Ovary (tissue), 9 donors: ENCODE data around the gene PLD6. TPM values are rescaled to one million over a fixed set of nuclear protein-coding genes. Genes with fewer than 3 reads are reported as not detected.

Experiments
- DNase-seq, 5 donors: peaks; one replicate each; pipeline ENCODE4 v3.0.0-alpha.2; 2019 to 2020
- H3K27ac ChIP-seq, 2 donors: fragments of 200-600 bp; one replicate each; pipeline versions ENCODE4 v1.5.1 to v1.8.0; 2019 to 2022
- H3K27me3 ChIP-seq: fragments of 200-600 bp; one replicate; pipeline ENCODE4 v1.8.0; 2022
- H3K36me3 ChIP-seq: fragments of 200-600 bp; sonication (generic); one replicate; pipeline ENCODE4 v1.5.1; 2019
- H3K4me1 ChIP-seq: one replicate; pipeline ENCODE4 v1.8.1; 2013; ENCODE audit warnings: mild to moderate bottlenecking, moderate library complexity; ENCODE audit not compliant: insufficient read depth
- H3K4me3 ChIP-seq: fragments of 200-600 bp; sonication (generic); one replicate; pipeline ENCODE4 v1.5.1; 2017
- H3K9me3 ChIP-seq, 2 donors: fragments of 200-600 bp in 1 of 2; sonication (generic) in 1 of 2; one replicate each; pipeline versions ENCODE4 v1.5.1 to v1.8.1; 2013 to 2019; ENCODE audit warnings: mild to moderate bottlenecking in 1 of 2, moderate library complexity in 1 of 2
- EP300 ChIP-seq: sonication (generic); formaldehyde crosslinking; IDR thresholded peaks from one replicate; pipeline ENCODE4 v1.6.1; 2017; ENCODE audit warnings: antibody characterized with exemption
- POLR2A ChIP-seq: fragments of 450-650 bp; IDR thresholded peaks from one replicate; pipeline ENCODE4 v1.6.1; 2017; ENCODE audit warnings: antibody characterized with exemption, mild to moderate bottlenecking, moderate library complexity
- WGBS, 3 donors: extraction: QIAGEN DNeasy Blood & Tissue Kit in 1 of 3; methylation state at CpG; one replicate each; pipeline versions ENCODE4 v1.1.5 to v1.1.7; 2013 to 2017; 5-methylcytosine and 5-hydroxymethylcytosine counted together
- intact Hi-C, 4 donors: fragments of 100-400 bp; cut with DNase I; formaldehyde crosslinking; loops; one replicate each; pipeline versions ENCODE4 v1.11.0 to v1.15.1; 2022 to 2023
- polyA plus RNA-seq, 2 donors: library from polyadenylated mRNA; stranded (reverse); fragments of 200-250 nt in 1 of 2; fragments of 350-450 nt in 1 of 2; fragmentation: Illumina TruSeq in 1 of 2; extraction: RNeasy Lipid Tissue Mini Kit (QIAGEN cat#74804) in 1 of 2; gene quantifications; one replicate each; pipeline ENCODE4 v1.2.3, GENCODE V29; 2013 to 2014
- small RNA-seq: library from RNA; depleted of rRNA; stranded (forward); fragments of <200 nt; gene quantifications from one replicate; pipeline ENCODE3, GENCODE V24; 2016
- total RNA-seq, 7 donors: library from RNA; depleted of rRNA in 2 of 7; stranded (reverse); fragments of >200 nt in 2 of 7; fragmentation: NEBNext Ultra II Directional in 3 of 7; extraction: Animal tissue kit (Norgen Biotek cat#: 25700) in 3 of 7; gene quantifications; one replicate each; pipeline versions ENCODE4 v1.1.0 to v1.2.4, GENCODE V29; 2016 to 2023
- TF ChIP-seq, protein P1 (sequence below), 3 donors: fragments of 450-650 bp in 2 of 3; fragments of 200-600 bp in 1 of 3; IDR thresholded peaks; one replicate each; pipeline versions ENCODE4 v1.5.1 to v1.8.0; 2016 to 2022; ENCODE audit warnings: antibody characterized with exemption in 3 of 3, mild to moderate bottlenecking in 1 of 3
- donor health status: DM: no; HTN: no; CAD: no; lungs with moderate emphysema.
- donor health status: DM: no; HTN: no; CAD: no.
- donor health status: Bipolar disorder and iron deficiency.
- donor health status: DM: yes; HTN: yes; CAD: no.
- donor health status: DM: no; HTN: no; CAD: no.
- donor health status: DM: yes; HTN: yes; CAD: no.

Gene PLD6
- total and polyA plus RNA-seq, 9 donors = 2.7 to 12.8 (median 7.3) TPM

DNA sequence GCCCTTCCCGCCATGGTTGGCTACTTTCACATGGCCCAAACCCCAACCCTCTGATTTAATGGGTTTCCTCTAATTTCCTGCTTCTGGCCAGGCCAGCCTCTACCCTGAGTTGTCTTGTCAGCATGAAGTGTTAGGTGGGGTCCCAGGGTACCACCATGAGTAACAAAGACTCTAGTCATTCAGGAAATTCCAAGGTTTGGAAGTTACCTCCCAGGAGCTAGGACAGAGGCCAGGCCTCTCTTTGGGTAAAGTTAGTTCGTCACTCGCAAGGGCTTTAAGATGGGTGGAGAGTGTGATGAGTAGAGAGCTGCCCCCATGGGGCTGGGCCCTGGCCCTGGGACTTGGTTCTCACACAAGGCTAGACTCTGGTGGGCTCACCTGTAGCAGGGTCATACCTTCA is 54.6 kb downstream of the PLD6 start:
- no peak for DNase-seq
- WGBS, 3 donors = 93 to 97% (median 96%) methylated on average over 3 of the region's 3 CpGs
- Histone ChIP-seq H3K36me3 (no peaks in the 10 kb centered on the region), H3K4me3 (no peak overlapping the region), H3K9me3 (no peaks in the 10 kb centered on the region), H3K27ac (no peak overlapping the region), H3K27me3 (no peaks in the 10 kb centered on the region), H3K4me1 (no peaks in the 10 kb centered on the region)
- intact Hi-C loops = no loop called here
- TF ChIP-seq EP300 = no peak

DNA sequence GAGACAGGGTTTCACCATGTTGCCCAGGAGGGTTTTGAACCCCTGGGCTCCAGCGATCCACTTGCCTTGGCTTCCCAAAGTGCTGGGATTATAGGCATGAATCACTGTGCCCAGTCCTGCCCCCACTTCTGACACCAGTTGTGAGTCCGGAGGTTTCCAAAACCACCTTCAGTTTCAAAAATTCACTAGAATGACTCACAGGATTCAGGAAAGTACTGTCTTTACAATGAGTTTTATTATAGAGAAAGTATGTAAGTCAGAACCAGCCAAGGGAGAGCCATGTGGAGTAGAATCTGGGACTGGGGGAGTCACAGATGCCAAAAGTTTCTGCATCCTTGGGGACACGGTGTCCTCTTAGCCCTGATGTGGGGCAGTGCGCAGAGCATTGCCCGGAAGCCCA is 55.1 kb downstream of the PLD6 start:
- no peaks in the 10 kb centered on the region for H3K36me3 ChIP-seq
- no peak overlapping the region for H3K4me3 ChIP-seq
- DNase-seq = no peak
- no peaks in the 10 kb centered on the region for H3K9me3 ChIP-seq
- H3K27ac ChIP-seq = no peak overlapping the region
- 89 to 97% (median 96%) methylated on average over 5 of the region's 5 CpGs for WGBS, 3 donors
- H3K4me1 ChIP-seq = no peaks in the 10 kb centered on the region
- no peaks in the 10 kb centered on the region for H3K27me3 ChIP-seq
- TF ChIP-seq EP300 (no peak), POLR2A (no peak)
- TF ChIP-seq, protein P1, sequence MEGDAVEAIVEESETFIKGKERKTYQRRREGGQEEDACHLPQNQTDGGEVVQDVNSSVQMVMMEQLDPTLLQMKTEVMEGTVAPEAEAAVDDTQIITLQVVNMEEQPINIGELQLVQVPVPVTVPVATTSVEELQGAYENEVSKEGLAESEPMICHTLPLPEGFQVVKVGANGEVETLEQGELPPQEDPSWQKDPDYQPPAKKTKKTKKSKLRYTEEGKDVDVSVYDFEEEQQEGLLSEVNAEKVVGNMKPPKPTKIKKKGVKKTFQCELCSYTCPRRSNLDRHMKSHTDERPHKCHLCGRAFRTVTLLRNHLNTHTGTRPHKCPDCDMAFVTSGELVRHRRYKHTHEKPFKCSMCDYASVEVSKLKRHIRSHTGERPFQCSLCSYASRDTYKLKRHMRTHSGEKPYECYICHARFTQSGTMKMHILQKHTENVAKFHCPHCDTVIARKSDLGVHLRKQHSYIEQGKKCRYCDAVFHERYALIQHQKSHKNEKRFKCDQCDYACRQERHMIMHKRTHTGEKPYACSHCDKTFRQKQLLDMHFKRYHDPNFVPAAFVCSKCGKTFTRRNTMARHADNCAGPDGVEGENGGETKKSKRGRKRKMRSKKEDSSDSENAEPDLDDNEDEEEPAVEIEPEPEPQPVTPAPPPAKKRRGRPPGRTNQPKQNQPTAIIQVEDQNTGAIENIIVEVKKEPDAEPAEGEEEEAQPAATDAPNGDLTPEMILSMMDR (IDR thresholded peaks at IDR 0.05) = no peak
- intact Hi-C loops = no loop called here

Small RNA genes within 50 kb of the gene (small RNA-seq; reads per million reads assigned to genes)
- gene RNU6-767P = not detected

Other genes with a start within 250 kb of the PLD6 start
- not detected for gene TNFRSF13B, start 234.2 kb downstream of the PLD6 start, total RNA-seq
- under 1 TPM in 1 of 2 donors, not detected in 1; 0.53 TPM for gene TNFRSF13B, start 234.2 kb downstream of the PLD6 start, polyA plus RNA-seq
- gene MPRIP, start 163.9 kb downstream of the PLD6 start, total RNA-seq = 100 to 1,000 TPM in 5 of 7 donors, 10 to 100 TPM in 2; 72.3 to 256 (median 228) TPM
- gene MPRIP, start 163.9 kb downstream of the PLD6 start, polyA plus RNA-seq = 100 to 1,000 TPM; 111 to 184 TPM
- gene FLCN, start 30.8 kb upstream of the PLD6 start, total RNA-seq = 10 to 100 TPM; 27.9 to 55.7 (median 45.1) TPM
- 10 to 100 TPM; 16.4 to 29.0 TPM for gene FLCN, start 30.8 kb upstream of the PLD6 start, polyA plus RNA-seq
- 10 to 100 TPM; 43.8 to 68.8 (median 49.9) TPM for gene COPS3, start 74.9 kb upstream of the PLD6 start, total RNA-seq
- 10 to 100 TPM; 38.1 to 60.1 TPM for gene COPS3, start 74.9 kb upstream of the PLD6 start, polyA plus RNA-seq
- 1 to 10 TPM; 3.8 to 6.6 (median 5.2) TPM for gene NT5M, start 97.0 kb upstream of the PLD6 start, total RNA-seq
- 1 to 10 TPM in 1 of 2 donors, under 1 TPM in 1; 0.53 to 4.9 TPM for gene NT5M, start 97.0 kb upstream of the PLD6 start, polyA plus RNA-seq